Neuron (in vitro differentiated cells): Measurements from ENCODE around the gene GOLGA8S.
"Not testable (repeated sequence)": the region's sequence is repeated elsewhere in the genome, so short reads cannot be mapped to it uniquely, and the experiment has no call there.

Experiments
- H2AFZ ChIP-seq: one replicate; pipeline ENCODE4 v1.6.1; 2013; ENCODE audit warnings: low read depth, mild to moderate bottlenecking, inconsistent platforms, low read length, moderate library complexity
- H3K27me3 ChIP-seq: one replicate; pipeline ENCODE4 v1.6.1; 2013; ENCODE audit warnings: low read length; ENCODE audit not compliant: insufficient read depth
- H3K36me3 ChIP-seq: one replicate; pipeline ENCODE4 v1.6.1; 2013; ENCODE audit warnings: low read length; ENCODE audit not compliant: insufficient read depth
- H3K4me1 ChIP-seq: one replicate; pipeline ENCODE4 v1.6.1; 2013; ENCODE audit warnings: low read length; ENCODE audit not compliant: insufficient read depth
- H3K4me3 ChIP-seq: 2 replicates; pipeline ENCODE4 v1.5.1; 2013; ENCODE audit warnings: mild to moderate bottlenecking, low read length, moderate library complexity
- H3K9me3 ChIP-seq: one replicate; pipeline ENCODE4 v1.6.1; 2013; ENCODE audit warnings: low read length

The GOLGA8S gene

GRCh38 chr15:23378946-23379345 is 24.4 kb downstream of the GOLGA8S start:
- H3K36me3 ChIP-seq, H3K9me3 ChIP-seq, H3K4me3 ChIP-seq, H3K4me1 ChIP-seq, H3K27me3 ChIP-seq, H2AFZ ChIP-seq: not testable (repeated sequence)

GRCh38 chr15:23380700-23381099 is 26.2 kb downstream of the GOLGA8S start:
- not testable (repeated sequence) for H3K9me3 ChIP-seq, H3K4me3 ChIP-seq, H3K27me3 ChIP-seq, H3K4me1 ChIP-seq, H3K36me3 ChIP-seq, H2AFZ ChIP-seq

- H3K36me3 ChIP-seq, H2AFZ ChIP-seq, H3K4me1 ChIP-seq, H3K4me3 ChIP-seq, H3K9me3 ChIP-seq: not testable (repeated sequence)
- peaks cover 12% of the 10 kb centered on the region for H3K27me3 ChIP-seq
Measured at GRCh38 chr15:23381192-23381591, 26.6 kb downstream of the GOLGA8S start.

GRCh38 chr15:23384371-23384770 is 29.8 kb downstream of the GOLGA8S start:
- H2AFZ ChIP-seq: no peak overlapping the region
- no peaks in the 10 kb centered on the region for H3K36me3 ChIP-seq
- no peak overlapping the region for H3K4me3 ChIP-seq
- peaks cover 12% of the 10 kb centered on the region for H3K27me3 ChIP-seq
- H3K4me1 ChIP-seq: no peaks in the 10 kb centered on the region
- H3K9me3 ChIP-seq: no peaks in the 10 kb centered on the region

- H3K36me3 ChIP-seq: no peaks in the 10 kb centered on the region
- H3K27me3 ChIP-seq: peaks cover 12% of the 10 kb centered on the region
- no peaks in the 10 kb centered on the region for H3K4me1 ChIP-seq
- no peaks in the 10 kb centered on the region for H3K9me3 ChIP-seq
- H3K4me3 ChIP-seq: no peak overlapping the region
- H2AFZ ChIP-seq: no peak overlapping the region
Measured at GRCh38 chr15:23385886-23386430, 31.4 kb downstream of the GOLGA8S start.

- no peaks in the 10 kb centered on the region for H3K9me3 ChIP-seq
- no peak overlapping the region for H3K4me3 ChIP-seq
- H3K36me3 ChIP-seq: no peaks in the 10 kb centered on the region
- no peaks in the 10 kb centered on the region for H3K4me1 ChIP-seq
- H3K27me3 ChIP-seq: peaks cover 12% of the 10 kb centered on the region
- H2AFZ ChIP-seq: no peak overlapping the region
Measured at GRCh38 chr15:23387621-23388190, 33.2 kb downstream of the GOLGA8S start.

GRCh38 chr15:23395030-23395692 is 40.6 kb downstream of the GOLGA8S start:
- H3K4me3 ChIP-seq: no peak overlapping the region
- no peaks in the 10 kb centered on the region for H3K9me3 ChIP-seq
- H3K36me3 ChIP-seq: no peaks in the 10 kb centered on the region
- H3K27me3 ChIP-seq: no peaks in the 10 kb centered on the region
- H2AFZ ChIP-seq: no peak overlapping the region
- H3K4me1 ChIP-seq: no peaks in the 10 kb centered on the region

- no peaks in the 10 kb centered on the region for H3K4me1 ChIP-seq
- no peak overlapping the region for H2AFZ ChIP-seq
- H3K4me3 ChIP-seq: no peak overlapping the region
- H3K36me3 ChIP-seq: no peaks in the 10 kb centered on the region
- no peaks in the 10 kb centered on the region for H3K9me3 ChIP-seq
- H3K27me3 ChIP-seq: no peaks in the 10 kb centered on the region
Measured at GRCh38 chr15:23395832-23396231, 41.3 kb downstream of the GOLGA8S start.

- Histone ChIP-seq H2AFZ (no peak overlapping the region), H3K9me3 (no peaks in the 10 kb centered on the region), H3K36me3 (no peaks in the 10 kb centered on the region), H3K4me1 (no peaks in the 10 kb centered on the region), H3K4me3 (no peak overlapping the region), H3K27me3 (no peaks in the 10 kb centered on the region)
Measured at GRCh38 chr15:23397779-23398178, 43.2 kb downstream of the GOLGA8S start.

GRCh38 chr15:23398357-23398756 is 43.8 kb downstream of the GOLGA8S start:
- H2AFZ ChIP-seq, H3K4me1 ChIP-seq, H3K27me3 ChIP-seq, H3K4me3 ChIP-seq, H3K36me3 ChIP-seq, H3K9me3 ChIP-seq: not testable (repeated sequence)

- H3K27me3 ChIP-seq, H2AFZ ChIP-seq, H3K4me3 ChIP-seq, H3K36me3 ChIP-seq, H3K9me3 ChIP-seq, H3K4me1 ChIP-seq: not testable (repeated sequence)
Measured at GRCh38 chr15:23399207-23399606, 44.7 kb downstream of the GOLGA8S start.

GRCh38 chr15:23401627-23402026 is 47.1 kb downstream of the GOLGA8S start:
- no peak overlapping the region for H2AFZ ChIP-seq
- H3K4me3 ChIP-seq: no peak overlapping the region
- no peaks in the 10 kb centered on the region for H3K36me3 ChIP-seq
- H3K4me1 ChIP-seq: no peaks in the 10 kb centered on the region
- H3K27me3 ChIP-seq: no peaks in the 10 kb centered on the region
- H3K9me3 ChIP-seq: no peaks in the 10 kb centered on the region

GRCh38 chr15:23402140-23402539 is 47.6 kb downstream of the GOLGA8S start:
- Histone ChIP-seq H2AFZ (no peak overlapping the region), H3K9me3 (no peaks in the 10 kb centered on the region), H3K36me3 (no peaks in the 10 kb centered on the region), H3K4me1 (no peaks in the 10 kb centered on the region), H3K27me3 (no peaks in the 10 kb centered on the region), H3K4me3 (no peak overlapping the region)

GRCh38 chr15:23402544-23402943 is 48.0 kb downstream of the GOLGA8S start:
- Histone ChIP-seq H3K9me3 (no peaks in the 10 kb centered on the region), H3K27me3 (no peaks in the 10 kb centered on the region), H3K4me1 (no peaks in the 10 kb centered on the region), H2AFZ (no peak overlapping the region), H3K36me3 (no peaks in the 10 kb centered on the region), H3K4me3 (no peak overlapping the region)
